Measurements from ENCODE around the gene NLE1. TPM values are rescaled to one million over a fixed set of nuclear protein-coding genes. Genes with fewer than 3 reads are reported as not detected.
A peak's percentile ranks its signal among the peaks of the same experiment; 100 is the strongest.

The NLE1 gene
- total RNA-seq, 2 experiments from 2014 or later, result 23.0 to 30.5 TPM

DNA sequence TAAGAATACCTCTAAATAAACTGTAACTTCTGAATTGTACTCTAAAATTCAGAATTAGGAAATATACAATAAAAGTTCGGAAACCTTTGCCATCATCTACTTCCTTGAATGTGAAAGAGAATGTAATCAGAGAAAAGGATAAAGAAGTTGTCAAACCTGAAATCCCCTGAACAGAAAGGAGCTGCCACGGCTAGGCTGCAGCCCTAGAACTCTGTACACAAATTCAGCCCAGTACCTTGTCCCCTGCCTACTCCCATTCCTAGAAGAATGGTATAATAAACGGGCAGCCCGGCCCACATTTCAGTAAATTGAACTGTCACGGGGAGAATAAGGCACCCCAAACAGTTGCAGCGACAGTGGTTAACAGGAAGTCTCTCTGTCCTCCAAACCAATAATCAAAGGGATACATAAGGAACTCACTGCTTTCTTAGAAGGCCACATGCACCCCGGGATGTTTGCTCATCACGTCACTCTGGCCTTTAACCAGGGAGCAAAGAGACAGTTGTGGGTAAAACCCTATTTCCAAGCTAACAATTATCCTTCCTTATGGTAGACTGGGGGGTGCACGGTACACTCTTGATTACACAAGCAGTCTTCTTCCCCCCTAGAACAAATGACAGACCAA, 54.3 kb downstream of the NLE1 start:
- peaks cover 3% of the 10 kb centered on the region for H3K36me3 Mint-ChIP-seq

GRCh38 chr17:35086931-35087573, 55.1 kb downstream of the NLE1 start:
- peaks cover 3% of the 10 kb centered on the region for H3K36me3 Mint-ChIP-seq
- CTCF ChIA-PET, result interaction anchor here (0.8 to 3.9 kb wide), 5 partner anchors 13 to 101 kb away, joined by 3 to 21 read pairs (median 15); partner anchors contain the start of gene RFFL
- no peaks in the 10 kb centered on the region for H3K9me3 Mint-ChIP-seq (ENCODE audit: low read depth)
- H3K27me3 Mint-ChIP-seq, result no peaks in the 10 kb centered on the region
- no peak for ATAC-seq
- H3K4me3 Mint-ChIP-seq, result peak overlapping the region; percentile 92
- peak overlapping the region; percentile 91 for H3K27ac Mint-ChIP-seq
- no peak for DNase-seq
- peaks cover 71% of the 10 kb centered on the region for H3K4me1 Mint-ChIP-seq

More for the DNA sequence above, 54.3 kb downstream of the NLE1 start:
- Mint-ChIP-seq H3K9me3 (ENCODE audit: low read depth) (no peaks in the 10 kb centered on the region), H3K4me3 (peak overlapping the region; percentile 92), H3K4me1 (peaks cover 64% of the 10 kb centered on the region), H3K27ac (peak overlapping the region; percentile 91), H3K27me3 (no peaks in the 10 kb centered on the region)
- ATAC-seq (peak; percentile 3), DNase-seq (peak; percentile 65)
- CTCF ChIA-PET, result interaction anchor here (1.0 to 3.9 kb wide), 6 partner anchors 14 to 100 kb away, joined by 3 to 21 read pairs (median 10); partner anchors contain the start of genes RAD51D and RFFL

GRCh38 chr17:35086164-35086563, 55.9 kb downstream of the NLE1 start:
- H3K27me3 Mint-ChIP-seq, result no peaks in the 10 kb centered on the region
- peak overlapping the region; percentile 91 for H3K27ac Mint-ChIP-seq
- ATAC-seq, result no peak
- H3K4me3 Mint-ChIP-seq, result peak overlapping the region; percentile 92
- peaks cover 3% of the 10 kb centered on the region for H3K36me3 Mint-ChIP-seq
- no peak for DNase-seq
- CTCF ChIA-PET, result interaction anchor here (0.9 to 3.9 kb wide), 6 partner anchors 8 to 64 kb away, joined by 4 to 21 read pairs (median 10); partner anchors contain the start of gene RFFL
- peaks cover 77% of the 10 kb centered on the region for H3K4me1 Mint-ChIP-seq
- no peaks in the 10 kb centered on the region for H3K9me3 Mint-ChIP-seq (ENCODE audit: low read depth)

DNA sequence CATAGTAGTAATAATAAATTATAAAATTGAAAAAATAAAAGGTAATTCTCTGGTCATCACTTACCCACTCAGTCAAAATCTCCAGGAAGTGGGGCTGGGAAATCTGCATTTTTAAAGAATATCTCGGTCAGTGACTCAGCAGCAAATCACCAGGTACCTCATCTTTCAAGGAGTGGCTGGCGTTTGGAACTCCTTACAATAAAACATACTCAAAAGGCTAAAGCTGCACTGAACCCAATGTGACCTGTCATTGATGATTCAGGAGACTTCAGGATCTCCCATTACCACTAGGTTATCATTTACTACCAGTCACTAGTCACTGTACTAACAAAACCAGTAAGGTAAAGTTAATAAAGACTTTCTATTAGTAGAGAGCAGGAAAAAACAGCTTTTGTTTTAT, 57.1 kb downstream of the NLE1 start:
- no peaks in the 10 kb centered on the region for H3K9me3 Mint-ChIP-seq (ENCODE audit: low read depth)
- ATAC-seq (no peak), DNase-seq (no peak)
- H3K4me3 Mint-ChIP-seq, result peak overlapping the region; percentile 47
- H3K27ac Mint-ChIP-seq, result peak overlapping the region; percentile 76
- H3K4me1 Mint-ChIP-seq, result peaks cover 81% of the 10 kb centered on the region
- CTCF ChIA-PET, result interaction anchor here (3.6 to 3.9 kb wide), 2 partner anchors 22 to 63 kb away, joined by 17 to 21 read pairs; partner anchors contain the start of gene RFFL
- peaks cover 3% of the 10 kb centered on the region for H3K36me3 Mint-ChIP-seq
- H3K27me3 Mint-ChIP-seq, result no peaks in the 10 kb centered on the region

DNA sequence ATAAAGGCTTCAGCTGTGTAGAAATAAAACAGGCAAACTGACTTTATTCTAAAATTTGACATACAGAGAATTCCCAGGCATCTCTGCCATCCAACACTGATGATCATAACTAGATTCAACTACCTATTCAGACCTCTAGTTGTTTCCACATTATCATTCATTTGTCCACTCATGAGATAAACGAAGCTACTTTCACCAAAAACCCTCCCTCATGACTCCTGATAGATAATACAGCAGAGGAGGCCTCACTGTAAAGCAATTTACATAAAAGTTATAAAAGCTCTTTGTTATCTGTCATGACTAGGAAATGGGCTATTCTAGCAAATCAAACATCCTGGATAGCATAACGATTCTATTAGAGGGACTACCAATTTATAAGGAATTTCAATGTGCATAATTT, 59.0 kb downstream of the NLE1 start:
- peaks cover 18% of the 10 kb centered on the region for H3K36me3 Mint-ChIP-seq
- CTCF ChIA-PET, result interaction anchor here (0.6 to 6.6 kb wide), 10 partner anchors 9 to 92 kb away, joined by 3 to 46 read pairs (median 4); partner anchors contain the start of genes RAD51D and RFFL
- ATAC-seq, result no peak
- H3K4me3 Mint-ChIP-seq, result peak overlapping the region; percentile 54
- peaks cover 86% of the 10 kb centered on the region for H3K4me1 Mint-ChIP-seq
- no peak for DNase-seq
- H3K27ac Mint-ChIP-seq, result peak overlapping the region; percentile 92
- no peaks in the 10 kb centered on the region for H3K27me3 Mint-ChIP-seq
- H3K9me3 Mint-ChIP-seq (ENCODE audit: low read depth), result no peaks in the 10 kb centered on the region

DNA sequence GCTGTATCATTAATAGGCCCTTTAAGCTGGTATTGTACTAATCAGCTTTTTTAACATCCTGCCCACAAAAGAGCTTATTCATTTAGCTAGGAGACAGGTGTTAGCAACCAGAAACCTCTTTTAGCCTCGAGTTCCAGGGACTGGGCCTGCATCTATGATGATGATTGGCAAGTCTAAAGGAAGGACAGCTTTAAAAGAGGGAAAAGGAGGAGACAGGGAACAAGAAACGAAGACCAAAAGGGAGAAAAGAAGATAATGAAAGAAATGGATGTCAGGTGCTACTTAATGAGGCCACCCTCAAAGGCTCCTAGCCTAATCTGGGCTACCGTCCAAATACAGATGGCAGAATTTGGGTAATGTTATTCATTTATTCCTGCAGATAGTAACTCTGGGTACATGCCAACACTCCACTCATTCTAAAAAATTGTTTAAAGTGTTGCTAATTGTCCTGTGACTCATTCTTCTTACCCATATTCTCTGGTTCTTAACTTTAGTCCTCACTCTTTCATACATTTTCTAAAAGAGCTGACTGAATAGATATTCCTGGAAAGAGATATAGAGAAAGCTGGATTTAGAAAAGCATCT, 59.9 kb downstream of the NLE1 start:
- DNase-seq (no peak), ATAC-seq (peak; percentile 66)
- H3K36me3 Mint-ChIP-seq, result peaks cover 18% of the 10 kb centered on the region
- H3K27ac Mint-ChIP-seq, result peak overlapping the region; percentile 92
- CTCF ChIA-PET, result interaction anchor here (1.1 to 6.6 kb wide), 10 partner anchors 8 to 91 kb away, joined by 3 to 46 read pairs (median 6); partner anchors contain the start of gene RFFL
- H3K27me3 Mint-ChIP-seq, result no peaks in the 10 kb centered on the region
- H3K4me1 Mint-ChIP-seq, result peaks cover 85% of the 10 kb centered on the region
- H3K9me3 Mint-ChIP-seq (ENCODE audit: low read depth), result no peaks in the 10 kb centered on the region
- peak overlapping the region; percentile 54 for H3K4me3 Mint-ChIP-seq

- no peak for ATAC-seq
- CTCF ChIA-PET, result interaction anchor here (1.1 to 6.6 kb wide), 9 partner anchors 8 to 91 kb away, joined by 3 to 46 read pairs (median 6); partner anchors contain the start of gene RFFL
- no peaks in the 10 kb centered on the region for H3K9me3 Mint-ChIP-seq (ENCODE audit: low read depth)
- no peaks in the 10 kb centered on the region for H3K27me3 Mint-ChIP-seq
- no peak for DNase-seq
- H3K4me1 Mint-ChIP-seq, result peaks cover 83% of the 10 kb centered on the region
- peaks cover 20% of the 10 kb centered on the region for H3K36me3 Mint-ChIP-seq
- H3K4me3 Mint-ChIP-seq, result no peak overlapping the region
- peak overlapping the region; percentile 96 for H3K27ac Mint-ChIP-seq
Measured at GRCh38 chr17:35081638-35082037, 60.5 kb downstream of the NLE1 start.

DNA sequence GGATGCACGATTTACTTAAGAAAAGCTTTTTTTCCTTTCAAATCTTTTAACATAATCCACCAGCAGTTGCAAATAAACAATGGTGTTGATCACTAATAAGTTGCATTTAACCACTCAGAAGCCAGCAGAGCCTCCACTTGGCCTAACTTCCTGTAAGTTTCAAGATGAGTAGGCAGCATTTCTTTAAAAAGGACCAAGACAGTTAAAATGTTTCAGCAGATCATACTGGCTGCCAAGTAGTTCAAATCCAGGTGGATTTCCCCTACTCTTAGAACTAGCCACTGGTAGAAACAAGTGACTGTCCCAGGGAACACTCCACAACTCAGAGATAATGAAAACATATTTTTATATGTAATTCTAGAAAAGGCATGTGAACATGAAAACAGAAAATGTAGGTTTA, 61.6 kb downstream of the NLE1 start:
- Mint-ChIP-seq H3K27me3 (no peaks in the 10 kb centered on the region), H3K4me1 (peaks cover 76% of the 10 kb centered on the region), H3K9me3 (ENCODE audit: low read depth) (no peaks in the 10 kb centered on the region), H3K4me3 (peak overlapping the region; percentile 29), H3K27ac (peak overlapping the region; percentile 96), H3K36me3 (peaks cover 20% of the 10 kb centered on the region)
- CTCF ChIA-PET, result interaction anchor here (1.1 to 6.6 kb wide), 7 partner anchors 9 to 58 kb away, joined by 3 to 46 read pairs (median 9); partner anchors contain the start of gene RFFL
- peak; percentile 72 for DNase-seq
- peak; percentile 81 for ATAC-seq

- no peaks in the 10 kb centered on the region for H3K27me3 Mint-ChIP-seq
- ATAC-seq, result no peak
- H3K9me3 Mint-ChIP-seq (ENCODE audit: low read depth), result no peaks in the 10 kb centered on the region
- H3K27ac Mint-ChIP-seq, result peak overlapping the region; percentile 96
- CTCF ChIA-PET, result interaction anchor here (1.0 to 6.6 kb wide), 9 partner anchors 9 to 57 kb away, joined by 3 to 46 read pairs (median 7); partner anchors contain the start of gene RFFL
- DNase-seq, result no peak
- H3K4me3 Mint-ChIP-seq, result peak overlapping the region; percentile 29
- peaks cover 17% of the 10 kb centered on the region for H3K36me3 Mint-ChIP-seq
- peaks cover 76% of the 10 kb centered on the region for H3K4me1 Mint-ChIP-seq
Measured at GRCh38 chr17:35079547-35080423, 62.3 kb downstream of the NLE1 start.

Other genes with a start within 250 kb of the NLE1 start
- gene CCT6B, start 180.8 kb downstream of the NLE1 start, total RNA-seq, result 1 to 10 TPM; 1.9 to 2.4 TPM
- gene ZNF830, start 180.8 kb downstream of the NLE1 start, total RNA-seq, result 10 to 100 TPM; 27.7 to 32.7 TPM
- gene LIG3, start 161.8 kb downstream of the NLE1 start, total RNA-seq, result 10 to 100 TPM; 54.4 to 56.5 TPM
- gene RFFL, start 78.6 kb downstream of the NLE1 start, total RNA-seq, result 10 to 100 TPM; 47.7 to 52.2 TPM
- 10 to 100 TPM; 34.0 to 43.0 TPM for gene RAD51D, start 22.4 kb downstream of the NLE1 start, total RNA-seq
- gene FNDC8, start 20.7 kb downstream of the NLE1 start, total RNA-seq, result not detected
- under 1 TPM in 1 of 2 experiments, not detected in 1; 0.06 TPM for gene UNC45B, start 5.5 kb upstream of the NLE1 start, total RNA-seq
- gene SLC35G3, start 52.1 kb upstream of the NLE1 start, total RNA-seq, result not detected
- 100 to 1,000 TPM; 158 to 193 TPM for gene SLFN5, start 100.8 kb upstream of the NLE1 start, total RNA-seq
- 10 to 100 TPM; 65.6 to 73.3 TPM for gene SLFN11, start 231.3 kb upstream of the NLE1 start, total RNA-seq